HUES6 (cell line): ENCODE data around the gene CRACDL.
"Not testable (repeated sequence)": the region's sequence is repeated elsewhere in the genome, so short reads cannot be mapped to it uniquely, and the experiment has no call there.

ENCODE experiments used
- H3K27ac ChIP-seq: 2 replicates; pipeline ENCODE4 v1.7.0; 2013; ENCODE audit warnings: low read depth, mild to moderate bottlenecking, low read length, inconsistent platforms
- H3K27me3 ChIP-seq: 2 replicates; pipeline ENCODE4 v1.6.1; 2013; ENCODE audit warnings: low read length; ENCODE audit not compliant: control insufficient read depth, insufficient read depth
- H3K36me3 ChIP-seq: 2 replicates; pipeline ENCODE4 v1.6.1; 2013; ENCODE audit warnings: low read length; ENCODE audit not compliant: control insufficient read depth, insufficient read depth
- H3K4me1 ChIP-seq: 2 replicates; pipeline ENCODE4 v1.6.1; 2013; ENCODE audit warnings: low read length; ENCODE audit not compliant: control insufficient read depth, insufficient read depth
- H3K4me3 ChIP-seq: 2 replicates; pipeline ENCODE4 v1.5.1; 2013; ENCODE audit warnings: low read depth, low read length
- H3K9ac ChIP-seq: one replicate; pipeline ENCODE4 v1.6.1; 2013; ENCODE audit warnings: mild to moderate bottlenecking, low read length
- H3K9me3 ChIP-seq: 2 replicates; pipeline ENCODE4 v1.6.1; 2013; ENCODE audit warnings: low read depth, low read length; ENCODE audit not compliant: control insufficient read depth, insufficient read depth

Gene CRACDL

DNA sequence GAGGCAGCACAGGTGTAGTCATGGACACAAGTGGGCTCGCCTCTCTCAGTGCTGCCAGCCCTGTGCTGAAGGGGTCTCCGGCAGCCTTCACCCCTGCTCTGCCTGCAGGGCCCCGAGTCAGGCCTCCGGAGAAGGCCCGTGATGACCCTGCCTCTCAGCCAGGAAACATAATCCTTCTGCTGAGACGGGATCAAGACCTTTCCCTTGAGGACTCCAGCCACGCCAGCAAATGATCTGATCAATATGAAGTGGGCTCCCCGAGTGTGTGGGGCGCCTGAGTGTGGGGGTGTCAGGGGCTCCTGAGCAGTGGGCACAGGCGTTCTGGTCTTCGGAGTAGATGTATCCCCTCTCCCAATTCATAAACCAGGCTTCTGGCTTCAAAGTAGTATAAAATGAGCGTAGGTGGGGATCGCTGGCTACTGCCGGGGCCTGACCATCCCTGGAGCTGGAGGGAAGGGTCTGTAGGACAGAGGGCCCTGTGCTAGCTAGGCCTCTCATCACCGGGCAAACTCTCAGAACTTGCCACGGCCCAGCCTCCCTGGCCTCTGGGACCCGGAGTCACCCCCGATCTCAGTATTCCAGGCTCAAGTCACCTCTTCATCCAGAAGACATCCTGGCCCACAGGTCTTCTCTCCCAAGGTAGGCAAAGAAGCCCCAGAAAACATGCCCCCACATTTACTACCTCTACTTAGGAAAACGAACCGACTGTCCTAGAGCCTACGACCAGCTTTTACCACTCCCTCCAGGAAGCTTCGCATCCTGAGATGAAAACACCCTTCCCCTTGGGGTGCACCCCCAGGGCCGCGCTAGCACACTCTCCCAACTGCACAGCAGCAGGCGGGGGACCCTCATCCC is 33.6 kb downstream of the CRACDL start:
- H3K9ac ChIP-seq: no peak overlapping the region
- no peaks in the 10 kb centered on the region for H3K27me3 ChIP-seq
- no peak overlapping the region for H3K27ac ChIP-seq
- H3K36me3 ChIP-seq: no peaks in the 10 kb centered on the region
- H3K4me1 ChIP-seq: peaks cover 8% of the 10 kb centered on the region; the same call in 1 of the 2 replicates
- no peaks in the 10 kb centered on the region for H3K9me3 ChIP-seq
- H3K4me3 ChIP-seq: no peak overlapping the region

DNA sequence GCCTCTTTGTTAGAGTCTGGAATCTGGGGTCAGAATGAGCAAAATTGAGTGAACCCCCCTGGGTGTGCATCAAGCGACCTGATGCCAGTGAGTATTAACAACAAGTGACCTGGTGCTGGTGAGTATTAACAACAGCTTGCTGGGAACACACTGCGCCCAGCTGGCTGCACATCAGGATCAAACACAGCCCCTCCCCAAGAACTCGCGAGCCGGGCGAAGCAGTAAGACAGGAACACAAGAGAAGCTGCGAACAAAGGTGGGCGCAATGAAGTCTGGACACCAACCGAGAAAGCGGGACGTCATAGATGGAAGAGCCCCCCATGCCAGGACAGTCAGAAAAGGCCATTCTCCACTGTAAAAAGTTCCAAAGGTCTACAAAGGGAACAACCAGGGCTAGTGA is 34.3 kb downstream of the CRACDL start:
- H3K27ac ChIP-seq: no peak overlapping the region
- H3K4me3 ChIP-seq: no peak overlapping the region
- no peaks in the 10 kb centered on the region for H3K9me3 ChIP-seq
- no peak overlapping the region for H3K9ac ChIP-seq
- peaks cover 8% of the 10 kb centered on the region; the same call in 1 of the 2 replicates for H3K4me1 ChIP-seq
- no peaks in the 10 kb centered on the region for H3K36me3 ChIP-seq
- no peaks in the 10 kb centered on the region for H3K27me3 ChIP-seq

DNA sequence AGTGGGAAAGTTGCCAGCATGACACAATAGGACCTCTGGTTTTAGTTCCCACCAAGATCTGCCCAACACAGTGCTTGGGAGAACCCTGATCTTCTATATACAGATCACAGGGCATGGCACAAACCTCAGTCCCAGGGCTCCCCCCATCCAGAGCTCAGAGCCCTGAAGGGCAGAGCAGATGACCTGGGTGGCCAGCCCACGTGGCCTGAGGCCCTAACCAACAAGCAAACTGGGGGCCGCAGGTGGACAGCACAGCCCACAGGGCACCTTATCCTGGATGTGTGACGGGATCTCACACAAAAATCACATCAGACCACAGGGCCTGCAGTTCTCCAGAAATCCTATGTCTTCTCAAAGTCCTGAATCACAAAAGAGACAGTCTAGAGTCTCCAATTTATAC is 34.7 kb downstream of the CRACDL start:
- H3K27me3 ChIP-seq: no peaks in the 10 kb centered on the region
- H3K27ac ChIP-seq: no peak overlapping the region
- H3K9ac ChIP-seq: no peak overlapping the region
- H3K9me3 ChIP-seq: no peaks in the 10 kb centered on the region
- H3K4me3 ChIP-seq: no peak overlapping the region
- no peaks in the 10 kb centered on the region for H3K36me3 ChIP-seq
- peaks cover 8% of the 10 kb centered on the region; the same call in 1 of the 2 replicates for H3K4me1 ChIP-seq

DNA sequence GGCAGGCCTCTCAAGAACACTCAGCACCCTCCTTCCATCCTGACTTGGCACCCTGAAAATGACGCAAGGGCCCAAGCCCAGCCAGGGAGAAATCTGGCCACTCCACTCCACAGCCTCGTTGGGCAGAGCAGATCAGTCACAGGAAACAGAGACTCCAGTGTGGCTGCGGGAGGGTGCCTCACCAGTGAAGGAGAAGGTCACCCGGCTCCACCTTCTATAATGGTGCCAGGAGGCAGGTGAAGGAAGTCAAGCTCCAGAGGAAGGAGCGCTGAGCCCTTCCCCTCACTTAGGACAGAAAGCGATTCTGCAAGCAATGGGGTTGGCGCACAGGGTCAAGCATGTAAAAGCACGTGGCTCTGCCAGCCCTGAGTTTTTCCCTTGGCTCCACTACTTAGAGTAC is 35.3 kb downstream of the CRACDL start:
- no peaks in the 10 kb centered on the region for H3K36me3 ChIP-seq
- H3K9ac ChIP-seq: no peak overlapping the region
- no peaks in the 10 kb centered on the region for H3K9me3 ChIP-seq
- H3K27ac ChIP-seq: no peak overlapping the region
- no peaks in the 10 kb centered on the region for H3K27me3 ChIP-seq
- peaks cover 8% of the 10 kb centered on the region; the same call in 1 of the 2 replicates for H3K4me1 ChIP-seq
- no peak overlapping the region for H3K4me3 ChIP-seq

DNA sequence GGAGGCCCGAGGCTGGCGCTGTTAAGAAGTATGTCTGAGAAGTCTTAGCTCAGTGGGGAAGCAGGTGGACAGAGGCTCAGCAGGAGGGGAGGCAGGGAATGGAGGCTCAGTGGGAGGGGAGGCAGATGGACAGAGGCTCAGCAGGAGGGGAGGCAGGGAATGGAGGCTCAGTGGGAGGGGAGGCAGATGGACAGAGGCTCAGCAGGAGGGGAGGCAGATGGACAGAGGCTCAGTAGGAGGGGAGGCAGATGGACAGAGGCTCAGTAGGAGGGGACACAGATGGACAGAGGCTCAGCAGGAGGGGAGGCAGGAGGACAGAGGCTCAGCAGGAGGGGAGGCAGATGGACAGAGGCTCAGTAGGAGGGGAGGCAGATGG is 36.3 kb downstream of the CRACDL start:
- H3K36me3 ChIP-seq, H3K9me3 ChIP-seq, H3K9ac ChIP-seq, H3K4me1 ChIP-seq, H3K27me3 ChIP-seq, H3K27ac ChIP-seq, H3K4me3 ChIP-seq: not testable (repeated sequence)

DNA sequence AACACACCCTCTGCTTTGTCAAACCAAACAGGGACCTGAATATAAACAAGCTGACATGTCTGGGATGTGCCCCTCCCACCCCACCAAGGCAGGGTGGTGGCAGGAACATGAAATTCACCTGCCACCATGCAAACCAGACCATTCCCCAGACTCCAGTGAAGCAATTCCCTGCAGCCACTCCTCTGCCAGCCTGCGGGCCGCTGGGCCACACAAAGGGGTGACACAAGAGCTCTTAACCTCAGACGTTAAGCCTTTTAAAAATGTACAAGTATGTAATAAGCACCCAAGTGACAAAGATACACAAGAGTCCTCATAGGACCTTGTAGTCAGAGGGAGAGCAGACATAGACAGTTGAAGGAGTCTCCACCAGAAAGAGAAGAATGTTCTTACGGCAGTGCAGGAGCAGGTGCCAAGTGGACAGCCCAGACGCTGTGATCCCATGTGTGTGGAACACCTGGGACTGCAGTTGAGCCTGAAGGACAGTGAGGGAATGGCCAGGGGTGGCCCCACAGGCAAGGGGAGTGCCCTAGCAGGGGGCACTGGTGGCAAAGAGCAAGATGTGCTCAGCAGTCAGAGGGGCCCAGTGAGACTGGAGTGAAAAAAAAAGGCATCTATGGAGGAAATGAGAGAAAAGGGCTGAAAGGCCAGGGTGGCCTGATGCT is 36.9 kb downstream of the CRACDL start:
- H3K9me3 ChIP-seq: no peaks in the 10 kb centered on the region
- peaks cover 2% of the 10 kb centered on the region; the same call in 1 of the 2 replicates for H3K4me1 ChIP-seq
- no peak overlapping the region for H3K4me3 ChIP-seq
- no peak overlapping the region for H3K27ac ChIP-seq
- no peaks in the 10 kb centered on the region for H3K27me3 ChIP-seq
- no peaks in the 10 kb centered on the region for H3K36me3 ChIP-seq
- H3K9ac ChIP-seq: no peak overlapping the region

DNA sequence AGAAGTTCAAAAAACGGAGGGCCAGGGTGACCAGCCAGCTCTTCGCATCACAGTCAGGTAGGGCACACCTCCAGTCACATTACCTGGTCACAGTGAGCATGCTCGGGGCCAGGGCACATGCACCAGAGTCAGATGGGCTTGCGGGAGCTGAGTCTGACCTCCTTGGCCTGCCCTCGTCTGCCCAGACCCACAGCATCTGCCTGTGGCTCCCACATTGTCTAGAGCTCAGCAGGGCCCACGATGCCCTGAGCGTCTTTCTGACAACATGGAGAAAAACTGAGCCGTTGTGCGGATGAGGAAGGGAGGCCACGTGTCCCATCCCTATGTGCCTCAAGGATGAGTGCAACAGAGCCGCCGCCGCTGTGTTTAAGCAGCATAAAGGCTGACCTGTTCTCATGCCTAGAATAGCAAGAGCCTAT is 37.6 kb downstream of the CRACDL start:
- Histone ChIP-seq H3K27me3 (no peaks in the 10 kb centered on the region), H3K4me1 (no peaks in the 10 kb centered on the region), H3K4me3 (no peak overlapping the region), H3K36me3 (no peaks in the 10 kb centered on the region), H3K9ac (no peak overlapping the region), H3K27ac (no peak overlapping the region), H3K9me3 (no peaks in the 10 kb centered on the region)

DNA sequence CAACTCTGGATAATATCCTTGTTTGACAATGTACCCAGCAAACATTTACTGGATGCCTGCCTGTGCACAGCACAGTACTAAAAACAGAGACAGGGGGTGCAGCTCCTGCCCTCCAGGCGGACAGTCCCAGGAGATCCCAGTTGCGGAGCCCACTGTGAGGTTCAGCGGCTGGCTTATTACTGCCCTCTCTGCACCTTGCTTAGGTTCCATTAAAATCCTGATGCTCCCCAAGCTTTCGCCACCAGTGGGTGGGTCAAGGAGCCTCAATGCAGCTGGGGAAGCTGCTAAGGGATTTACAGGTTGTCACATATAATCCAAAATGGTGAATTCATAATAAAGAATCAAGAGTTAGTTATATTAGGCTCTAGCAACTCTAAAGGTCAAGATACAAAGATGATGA is 38.3 kb downstream of the CRACDL start:
- Histone ChIP-seq H3K27me3 (no peaks in the 10 kb centered on the region), H3K27ac (no peak overlapping the region), H3K4me1 (no peaks in the 10 kb centered on the region), H3K36me3 (no peaks in the 10 kb centered on the region), H3K9ac (no peak overlapping the region), H3K4me3 (no peak overlapping the region), H3K9me3 (no peaks in the 10 kb centered on the region)

DNA sequence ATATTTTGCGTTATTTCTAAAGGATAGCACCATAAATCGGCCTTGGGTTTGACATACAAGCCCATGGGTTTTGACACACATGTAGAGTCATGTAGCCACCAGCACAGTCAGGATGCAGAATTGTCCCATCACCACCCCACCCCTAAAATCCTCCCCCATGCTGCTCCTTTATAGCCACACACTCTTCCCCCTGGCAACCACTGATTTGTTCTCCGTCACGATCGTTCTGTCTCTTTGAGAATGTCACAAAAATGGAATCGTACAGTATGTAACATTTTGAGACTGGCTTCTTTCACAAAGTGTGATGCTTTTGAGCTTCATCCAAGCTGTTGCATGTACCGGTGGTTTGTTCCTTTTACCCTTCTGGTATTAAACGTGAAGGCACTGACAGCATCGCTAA is 39.1 kb downstream of the CRACDL start:
- no peaks in the 10 kb centered on the region for H3K9me3 ChIP-seq
- H3K4me3 ChIP-seq: no peak overlapping the region

DNA sequence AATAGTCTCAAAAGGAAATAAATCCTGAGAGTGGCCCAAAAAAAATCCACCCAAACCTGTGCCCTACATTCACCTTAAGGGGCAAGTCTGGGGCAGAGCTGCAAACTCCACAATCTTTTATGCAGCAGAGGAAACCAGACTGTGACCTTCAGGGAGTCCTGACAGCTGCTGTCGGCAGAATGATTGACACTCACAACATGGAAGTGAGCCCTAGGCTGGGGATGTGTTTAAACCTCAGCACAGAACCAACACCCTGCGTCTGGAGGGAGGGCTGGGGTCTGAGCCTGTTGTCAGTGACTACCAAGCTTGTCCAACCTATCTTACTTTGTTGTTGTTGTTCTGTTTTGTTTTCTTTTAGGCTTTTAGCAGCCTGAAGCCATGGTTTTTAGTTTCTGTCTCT is 39.6 kb downstream of the CRACDL start:
- Histone ChIP-seq H3K9me3 (no peaks in the 10 kb centered on the region), H3K27ac (no peak overlapping the region), H3K9ac (no peak overlapping the region), H3K36me3 (no peaks in the 10 kb centered on the region), H3K4me1 (no peaks in the 10 kb centered on the region), H3K27me3 (no peaks in the 10 kb centered on the region), H3K4me3 (no peak overlapping the region)

More for the DNA sequence above, 39.1 kb downstream of the CRACDL start:
- H3K27me3 ChIP-seq: no peaks in the 10 kb centered on the region
- H3K9ac ChIP-seq: no peak overlapping the region
- no peaks in the 10 kb centered on the region for H3K4me1 ChIP-seq
- no peaks in the 10 kb centered on the region for H3K36me3 ChIP-seq
- no peak overlapping the region for H3K27ac ChIP-seq

DNA sequence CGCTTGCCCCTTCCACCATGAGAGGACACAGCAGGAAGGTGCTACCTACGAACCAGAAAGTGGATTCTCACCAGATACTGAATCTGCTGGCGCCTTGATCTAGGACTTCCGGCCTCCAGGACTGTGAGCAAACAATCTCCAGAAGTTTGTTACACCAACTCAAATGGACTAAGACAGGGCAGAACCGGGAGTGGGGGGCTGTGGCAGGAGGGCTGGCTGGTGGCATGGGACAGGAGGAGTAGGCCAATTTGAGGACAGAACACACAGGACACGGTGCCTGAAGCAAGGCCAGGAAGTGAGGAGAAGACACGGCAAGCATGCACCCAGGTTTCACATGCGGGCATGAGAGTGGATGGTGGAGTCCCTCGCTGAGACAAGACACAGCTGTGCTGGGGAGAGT is 40.1 kb downstream of the CRACDL start:
- no peaks in the 10 kb centered on the region for H3K36me3 ChIP-seq
- no peaks in the 10 kb centered on the region for H3K9me3 ChIP-seq
- H3K27ac ChIP-seq: no peak overlapping the region
- no peaks in the 10 kb centered on the region for H3K27me3 ChIP-seq
- H3K4me1 ChIP-seq: no peaks in the 10 kb centered on the region
- H3K4me3 ChIP-seq: no peak overlapping the region
- no peak overlapping the region for H3K9ac ChIP-seq
